Right lung (tissue), 5 donors: ENCODE data around the gene TNFRSF8. TPM values are rescaled to one million over a fixed set of nuclear protein-coding genes. Genes with fewer than 3 reads are reported as not detected.

ENCODE experiments used
- DNase-seq, 2 donors: peaks; one replicate each; pipeline ENCODE4 v3.0.0-alpha.2; 2013
- polyA plus RNA-seq, 5 donors: library from polyadenylated mRNA; unstranded; fragments of 120-200 nt; gene quantifications; one replicate each; pipeline versions ENCODE4 v1.2.1 to v1.2.3, GENCODE V29; 2013; ENCODE audit warnings: inconsistent platforms in 1 of 5, low replicate concordance in 1 of 5; ENCODE audit not compliant: insufficient read length in 5 of 5, insufficient read depth in 1 of 5

Gene TNFRSF8
- polyA plus RNA-seq, 5 donors = 0.15 to 0.35 (median 0.19) TPM

DNA sequence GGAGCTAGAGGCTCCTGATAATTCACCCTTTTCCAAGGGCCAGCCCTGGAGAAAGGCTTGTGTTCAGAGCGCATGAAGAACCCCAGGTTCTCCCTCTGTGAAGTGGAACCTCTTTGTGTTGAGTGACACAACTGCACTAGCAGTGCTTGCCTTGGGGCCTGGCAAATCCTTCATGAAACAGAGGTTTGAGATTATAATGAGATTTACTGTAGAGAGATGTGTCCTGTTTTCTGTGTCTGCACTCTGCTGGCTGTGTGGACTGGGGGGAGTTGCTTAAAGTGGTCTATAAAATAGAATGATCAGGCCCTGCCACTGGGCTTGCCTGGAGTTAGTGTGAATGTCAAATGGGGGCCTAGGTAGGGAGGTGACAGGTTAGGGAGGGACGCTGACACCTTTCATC lies 92.2 kb downstream of the TNFRSF8 start:
- DNase-seq = no peak

DNA sequence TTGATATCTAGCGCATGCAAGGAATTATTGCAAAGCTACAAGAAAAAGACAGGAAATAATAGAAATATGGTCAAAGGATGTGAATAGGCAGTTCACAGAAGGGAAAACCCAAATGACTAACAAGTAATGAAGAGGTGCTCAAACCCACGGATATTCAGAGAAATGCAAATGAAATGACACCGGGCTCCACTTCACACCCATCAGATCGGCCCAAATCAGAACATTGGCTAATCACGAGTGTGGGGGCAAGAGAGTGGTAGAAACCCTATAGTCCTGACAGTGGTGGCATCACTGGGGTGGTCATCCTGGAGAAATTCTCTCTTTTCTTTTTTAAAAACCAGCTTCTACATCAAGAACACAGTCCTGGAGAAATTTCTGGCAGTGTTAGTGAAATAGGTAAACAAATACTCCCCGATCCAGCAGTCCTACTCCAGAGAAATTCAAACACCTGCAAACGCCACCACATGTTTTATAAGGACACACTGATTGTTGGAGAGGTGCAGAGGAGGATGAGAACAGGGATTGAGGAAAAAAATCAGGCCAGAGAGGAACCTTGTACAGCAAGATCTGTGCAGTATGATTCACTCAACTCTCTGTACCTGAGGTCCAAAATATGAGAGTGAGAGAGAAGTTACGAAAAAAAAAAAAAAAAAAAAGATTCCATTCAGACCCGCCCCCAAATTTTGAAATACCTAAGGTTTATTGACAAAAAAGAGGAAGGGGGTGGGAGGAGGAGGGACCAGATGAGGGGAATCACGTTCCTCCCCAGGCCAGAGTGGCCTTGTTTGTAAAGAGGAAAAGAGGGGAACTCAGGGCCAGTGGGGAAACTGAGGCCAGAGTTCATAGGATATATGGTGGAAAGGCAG lies 94.5 kb downstream of the TNFRSF8 start:
- DNase-seq = no peak

DNA sequence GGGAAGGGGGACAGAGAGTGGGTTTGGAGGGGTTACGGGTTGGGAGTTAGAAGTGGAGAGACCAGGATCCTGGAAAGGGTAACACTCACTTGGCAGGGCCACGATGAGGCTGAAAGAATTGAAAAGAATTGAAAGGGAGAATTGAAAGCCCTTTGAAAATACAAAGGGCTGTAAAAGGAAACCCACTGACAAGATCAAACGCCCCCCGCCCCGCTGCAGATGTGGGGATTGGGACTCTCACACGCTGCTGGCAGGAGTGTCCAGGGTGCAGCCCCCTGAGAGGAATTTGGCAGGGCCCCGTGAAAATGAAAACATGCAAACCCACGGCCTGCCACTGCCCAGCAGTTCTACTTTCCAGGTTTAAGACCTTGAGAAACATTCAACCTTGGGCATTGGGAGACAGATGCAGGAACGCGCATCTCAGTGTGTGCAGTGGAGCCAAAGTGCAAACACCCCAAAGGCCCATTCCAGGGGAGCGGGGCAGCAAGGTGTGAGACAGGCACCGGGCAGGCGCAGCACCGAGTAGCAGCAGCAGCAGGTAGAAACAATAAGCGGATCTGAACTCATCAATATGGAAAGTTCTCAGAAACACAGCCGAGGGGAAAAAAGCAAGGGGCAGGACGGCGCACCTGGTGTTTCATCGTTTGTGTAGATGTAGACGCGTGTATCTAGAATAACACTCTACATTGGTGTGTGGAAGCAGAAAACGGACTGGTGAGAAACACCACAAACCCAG lies 95.4 kb downstream of the TNFRSF8 start:
- DNase-seq = no peak

DNA sequence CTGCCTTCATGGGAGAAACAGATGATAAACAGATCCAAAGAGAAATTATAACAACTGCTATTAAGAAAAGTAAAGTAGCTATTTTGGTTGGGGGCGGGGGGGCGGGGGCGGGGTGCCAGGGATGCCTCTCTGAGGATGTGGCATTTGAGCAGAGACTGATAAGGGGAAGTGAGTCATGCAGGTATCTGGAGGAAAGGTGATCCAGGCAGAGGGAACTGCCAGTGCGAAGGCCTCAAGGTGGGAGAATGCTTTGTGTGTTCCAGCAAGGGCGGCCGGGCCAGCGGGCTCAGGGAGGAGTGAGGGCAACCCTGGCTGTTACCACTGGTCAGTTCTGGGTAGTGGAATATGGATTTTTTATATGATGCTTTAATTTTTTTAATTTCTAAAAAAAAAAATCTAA lies 96.7 kb downstream of the TNFRSF8 start:
- DNase-seq = no peak

DNA sequence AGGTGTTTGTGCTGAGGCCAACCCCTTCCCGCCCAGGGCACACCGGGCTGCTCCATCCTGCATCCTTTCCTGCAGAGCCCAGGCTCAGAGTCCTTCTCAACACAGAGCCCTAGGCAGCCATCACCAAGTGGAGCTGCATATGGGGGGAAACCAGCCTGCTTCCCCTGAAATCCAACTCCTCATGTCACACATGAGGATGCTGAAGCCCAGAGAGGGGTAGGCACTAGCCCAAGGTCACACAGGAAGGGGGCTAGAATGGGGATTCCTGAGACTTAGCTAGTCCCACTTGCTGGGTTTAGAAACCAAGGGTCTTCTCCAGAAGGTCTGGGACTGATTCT lies 98.2 kb downstream of the TNFRSF8 start:
- no peak for DNase-seq

DNA sequence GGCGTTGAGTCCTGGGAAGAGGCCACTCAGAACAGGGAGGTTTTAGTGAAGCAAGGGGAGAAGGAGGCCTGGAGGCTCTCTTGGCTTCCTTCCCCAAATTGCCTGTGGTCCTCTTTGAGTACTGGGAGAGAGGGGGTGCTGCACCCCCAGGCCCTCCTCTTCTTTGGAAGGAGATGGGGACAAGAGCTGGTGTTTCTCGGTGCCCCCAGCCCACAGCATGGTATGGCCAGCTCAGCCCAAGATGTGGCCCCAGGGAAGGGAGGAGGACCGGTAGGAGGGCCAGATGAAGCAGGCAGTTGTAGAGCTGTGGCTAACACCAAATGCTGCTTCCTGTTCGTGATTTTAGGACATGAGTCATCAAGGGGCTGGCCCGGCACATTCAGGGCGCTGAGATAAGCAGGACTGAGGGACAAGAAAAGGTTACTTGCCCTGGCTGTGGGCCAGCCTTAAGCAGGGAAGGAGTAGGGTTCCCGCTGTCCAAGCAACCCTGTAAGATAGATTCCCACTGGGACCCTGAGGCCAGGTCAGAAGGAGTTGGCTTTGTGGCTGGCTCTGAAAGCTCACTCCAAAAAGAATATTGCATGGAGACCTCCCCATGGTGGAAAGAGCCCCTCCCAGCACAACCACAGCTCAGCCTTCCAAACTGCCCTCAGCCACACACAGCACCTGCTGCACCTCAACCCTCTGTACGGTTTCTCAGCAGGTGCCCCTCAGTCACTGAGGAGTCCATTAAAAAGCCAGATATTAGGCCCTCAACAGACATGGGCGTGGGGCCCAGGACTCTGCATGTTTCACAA lies 98.8 kb downstream of the TNFRSF8 start:
- no peak for DNase-seq

DNA sequence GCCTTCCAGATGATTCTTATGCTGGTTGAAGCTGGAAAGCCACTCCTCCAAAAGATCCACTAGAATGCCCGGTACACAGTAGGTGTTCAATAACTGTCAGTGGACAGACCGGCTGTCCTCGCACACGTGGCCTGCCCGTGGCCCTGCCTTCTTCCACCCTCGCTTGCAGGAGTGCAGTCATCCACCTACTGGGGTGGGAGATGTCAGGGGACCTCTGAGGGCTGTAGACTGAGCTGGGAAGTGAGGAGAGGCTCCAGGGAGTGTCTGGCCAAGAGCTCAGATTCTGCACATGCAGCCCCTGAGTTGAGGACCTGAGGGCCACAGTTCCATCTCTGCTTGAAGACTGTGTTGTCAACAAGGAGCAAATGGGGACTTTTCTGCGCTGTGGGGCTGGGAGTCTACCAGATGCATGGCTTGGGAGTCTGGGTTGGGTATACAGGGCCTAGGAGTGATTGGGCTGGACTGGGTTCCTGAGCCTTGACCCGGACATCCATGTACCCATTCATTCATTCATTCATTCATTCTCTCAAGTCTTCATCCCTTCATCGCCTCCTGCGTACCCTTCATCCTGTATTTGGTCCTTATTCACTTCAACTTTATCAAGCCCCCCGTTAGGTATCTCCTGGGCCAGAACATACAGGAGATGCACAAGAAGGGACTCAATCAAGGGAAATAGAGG lies 99.5 kb downstream of the TNFRSF8 start:
- no peak for DNase-seq

DNA sequence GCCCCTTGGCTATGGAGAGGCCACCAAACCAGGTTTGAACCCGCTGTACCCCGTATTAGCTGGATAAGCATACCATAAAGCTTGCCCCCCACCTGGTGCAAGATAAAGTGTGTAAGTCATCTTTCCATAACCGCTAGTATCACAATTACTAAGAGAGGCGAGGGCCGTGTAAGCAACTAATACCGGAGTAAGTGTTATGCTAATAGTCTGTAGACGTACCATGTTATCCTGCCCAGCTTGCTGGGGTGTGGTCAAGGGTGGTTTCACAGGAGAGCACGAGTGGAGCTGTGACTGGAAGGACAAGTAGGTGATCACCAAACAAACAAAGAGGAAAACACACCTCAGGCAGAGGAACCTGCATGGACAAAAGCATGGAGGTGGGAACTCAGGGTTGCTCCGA lies 100.1 kb downstream of the TNFRSF8 start:
- no peak for DNase-seq

DNA sequence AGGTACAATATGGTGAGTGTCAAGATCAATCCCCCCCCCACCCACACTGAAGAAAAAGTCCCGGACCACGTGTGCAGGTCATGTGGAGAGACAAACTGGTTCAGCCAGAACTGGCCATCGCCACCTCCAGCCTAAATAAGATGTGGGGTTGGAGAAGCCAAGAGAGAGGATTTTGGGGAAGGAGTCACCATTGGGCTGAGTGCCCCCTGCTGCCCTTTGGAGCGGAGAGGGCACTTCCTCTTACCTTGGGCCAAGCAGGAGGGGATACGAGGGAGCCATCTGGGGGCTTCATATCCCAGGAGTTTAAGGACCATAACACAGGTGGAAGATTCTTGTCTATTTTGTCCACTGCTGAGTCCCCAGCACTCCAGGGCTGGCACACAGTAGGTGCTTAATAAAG lies 101.1 kb downstream of the TNFRSF8 start:
- no peak for DNase-seq

DNA sequence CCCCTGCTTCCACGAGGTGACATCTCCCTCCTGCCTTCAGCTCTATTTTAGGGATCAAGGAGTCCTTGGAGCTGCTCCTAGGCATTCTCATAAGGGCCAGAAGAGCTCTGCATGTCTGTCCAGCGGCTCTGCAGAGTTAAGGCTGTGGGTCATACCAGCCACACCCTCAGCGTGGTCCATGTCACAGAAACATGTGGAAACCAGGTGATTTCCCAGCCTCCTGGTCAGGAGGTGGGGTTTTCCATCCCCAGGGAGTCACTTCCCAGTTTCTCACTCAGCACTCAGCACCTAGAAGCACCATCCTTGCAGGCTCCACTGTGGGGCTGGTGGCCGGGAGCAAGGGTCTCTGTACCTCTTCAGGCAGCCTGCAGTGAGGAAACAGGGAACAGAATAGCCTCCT lies 102.2 kb downstream of the TNFRSF8 start:
- DNase-seq = no peak

DNA sequence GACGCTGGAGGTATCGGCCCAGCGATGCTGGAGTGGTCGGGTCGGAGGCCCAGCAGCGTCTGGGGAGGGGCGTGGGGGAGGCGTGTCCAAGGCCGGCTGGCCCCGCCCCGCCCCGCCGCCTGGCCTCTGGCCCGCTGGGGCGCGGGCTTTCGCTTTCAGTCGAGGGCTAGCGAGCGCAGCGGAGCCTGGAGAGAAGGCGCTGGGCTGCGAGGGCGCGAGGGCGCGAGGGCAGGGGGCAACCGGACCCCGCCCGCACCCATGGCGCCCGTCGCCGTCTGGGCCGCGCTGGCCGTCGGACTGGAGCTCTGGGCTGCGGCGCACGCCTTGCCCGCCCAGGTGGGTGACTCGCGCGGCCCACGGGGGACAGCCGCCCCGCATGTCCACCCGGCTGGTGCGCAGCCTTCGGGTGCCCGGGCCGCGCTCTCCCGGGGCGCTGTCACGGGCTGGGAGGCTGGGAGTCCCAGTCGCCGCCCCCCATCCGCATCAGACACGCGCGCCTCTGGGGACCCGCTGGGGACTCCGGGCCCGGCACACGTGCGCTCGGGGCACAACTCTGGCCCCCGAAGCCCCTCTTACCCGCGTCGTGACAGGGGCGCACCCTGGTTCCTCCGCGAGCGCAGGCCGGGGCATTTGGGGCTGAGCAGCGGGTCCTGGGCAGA lies 103.9 kb downstream of the TNFRSF8 start, which contains the start of gene TNFRSF1B:
Gene TNFRSF1B (plus strand): TSS at position 158 of the 659 bp plus-strand sequence. CDS start 101 bp downstream, at position 259.
- DNase-seq = no peak

DNA sequence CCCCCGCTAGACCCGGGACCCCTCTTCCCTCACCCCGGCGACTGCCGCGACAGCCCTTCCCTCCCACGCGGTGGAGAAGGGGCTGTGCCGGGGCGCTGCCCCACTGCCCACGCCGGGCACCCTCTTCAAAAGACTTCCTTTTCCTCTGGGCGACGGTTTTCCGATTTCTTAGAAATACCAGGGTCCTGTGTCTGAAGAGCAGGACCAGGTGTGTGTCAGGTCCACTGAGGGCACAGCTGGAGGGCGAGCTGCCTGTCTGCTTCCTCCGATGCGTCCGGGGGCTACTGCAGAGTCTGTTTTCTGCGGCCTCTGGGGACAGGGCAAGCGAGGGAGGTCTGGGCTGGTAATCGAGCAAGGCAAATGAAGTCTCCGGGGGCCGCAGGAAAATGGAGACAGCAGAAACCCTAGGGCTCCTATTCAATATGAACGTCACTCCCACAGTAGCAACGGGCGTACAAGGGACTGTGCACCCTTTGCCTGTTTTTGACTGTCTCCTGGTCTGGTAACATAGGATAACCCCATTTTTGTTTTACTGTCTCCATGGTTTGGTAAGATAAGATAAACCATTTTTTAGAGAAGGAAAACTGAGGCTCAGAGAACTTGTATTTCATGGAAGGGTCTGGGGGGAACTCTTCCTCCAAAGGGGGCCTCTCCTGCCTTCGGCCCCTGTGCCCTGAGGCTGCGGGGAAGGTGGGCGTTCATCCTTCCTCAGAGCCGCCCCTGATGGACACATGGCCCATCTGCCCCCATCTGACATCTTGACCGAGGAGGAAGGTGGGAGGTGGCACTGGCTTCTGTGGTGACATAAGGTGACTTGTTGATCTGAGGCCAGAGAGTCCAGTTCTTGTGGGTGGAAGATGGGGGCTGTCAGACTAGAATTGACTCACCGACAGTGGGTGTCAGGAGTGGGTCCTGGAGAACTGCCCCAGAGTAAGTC lies 104.7 kb downstream of the TNFRSF8 start:
- no peak for DNase-seq

DNA sequence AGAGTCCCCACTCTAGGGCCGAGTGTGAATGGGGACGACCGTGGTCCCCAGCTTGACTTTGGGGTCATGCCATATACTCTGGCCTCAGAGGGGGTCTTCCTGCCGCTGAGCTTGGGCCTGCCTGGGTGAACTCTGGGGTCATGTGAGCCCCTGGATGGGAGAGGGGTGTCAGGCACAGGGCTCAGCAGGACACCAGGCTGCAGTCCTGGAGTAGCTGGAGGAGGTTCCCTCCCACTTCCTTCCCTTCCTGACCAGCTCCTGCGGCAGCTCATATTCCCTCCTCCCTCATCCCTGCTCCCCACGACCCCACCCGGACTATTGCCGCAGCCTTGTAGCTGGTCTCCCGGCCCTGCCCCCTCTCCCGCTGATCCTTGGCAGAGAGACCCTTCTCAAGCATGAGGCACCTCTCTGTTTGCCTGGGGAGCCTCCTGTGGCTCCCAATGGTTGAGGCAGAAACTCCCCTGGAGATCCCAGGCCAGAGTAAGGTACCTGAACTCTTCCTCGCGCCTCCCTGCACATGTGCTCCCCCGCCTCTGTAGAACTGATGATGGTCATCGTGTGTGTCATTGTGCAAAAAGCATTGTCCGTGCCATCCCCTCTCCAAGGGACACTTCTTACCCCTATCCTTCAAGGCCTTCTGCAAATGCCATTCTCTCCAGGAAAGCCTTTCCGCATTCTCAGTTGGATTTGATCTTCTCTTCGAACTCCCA lies 105.5 kb downstream of the TNFRSF8 start:
- DNase-seq = no peak

DNA sequence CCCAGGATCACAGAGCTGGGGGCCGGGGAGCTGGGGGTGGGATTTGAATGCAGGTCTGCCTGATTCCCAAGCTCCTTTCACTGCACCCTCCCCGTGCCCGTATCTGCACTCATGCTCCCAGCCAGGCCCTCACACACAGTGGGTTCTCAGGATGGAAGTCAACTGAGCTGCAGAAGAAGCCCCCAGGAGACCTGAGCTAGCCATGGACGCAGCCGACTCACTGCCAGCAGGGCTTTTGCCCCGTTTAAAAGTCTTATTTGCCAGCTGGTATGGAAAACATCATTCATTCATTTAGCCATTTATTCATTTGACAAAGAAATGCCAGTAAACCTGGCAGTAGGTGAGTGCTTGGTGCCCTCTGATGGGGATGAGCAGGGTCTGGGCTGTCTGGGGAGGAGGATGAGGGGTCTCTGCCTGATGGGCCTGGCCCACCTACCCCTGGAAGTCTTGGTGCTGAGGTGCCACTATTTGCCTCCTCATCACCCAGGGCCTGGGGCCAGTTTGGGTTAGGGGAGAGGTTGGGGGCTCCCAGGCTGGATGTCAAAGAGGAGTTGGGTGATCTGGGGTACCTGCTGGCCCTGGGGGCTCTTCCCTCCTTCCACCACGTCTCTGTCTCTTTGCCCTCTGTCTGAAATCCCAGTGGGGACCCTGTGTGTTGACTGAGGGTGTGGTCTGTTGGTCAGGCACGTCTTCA lies 106.5 kb downstream of the TNFRSF8 start:
- DNase-seq = no peak

DNA sequence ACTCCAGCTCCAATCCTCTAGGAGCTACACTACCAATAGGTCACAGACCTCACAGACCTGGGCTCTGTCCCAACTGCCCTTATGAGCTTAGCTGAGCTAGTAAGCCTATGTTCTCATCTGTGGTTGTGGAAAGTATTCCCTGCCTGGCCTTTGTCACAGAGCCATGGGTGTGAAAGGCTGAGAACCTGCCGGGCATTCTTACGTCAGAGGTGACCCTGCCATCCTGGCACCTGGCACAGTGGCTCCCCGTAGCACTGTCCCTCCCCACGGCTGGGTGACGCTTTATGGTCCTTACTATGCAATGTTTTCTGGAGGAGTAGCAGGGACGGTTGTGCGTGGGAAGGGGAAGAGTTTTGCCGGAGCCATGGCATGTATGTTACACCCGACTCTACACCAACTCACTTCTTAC lies 107.2 kb downstream of the TNFRSF8 start:
- no peak for DNase-seq

DNA sequence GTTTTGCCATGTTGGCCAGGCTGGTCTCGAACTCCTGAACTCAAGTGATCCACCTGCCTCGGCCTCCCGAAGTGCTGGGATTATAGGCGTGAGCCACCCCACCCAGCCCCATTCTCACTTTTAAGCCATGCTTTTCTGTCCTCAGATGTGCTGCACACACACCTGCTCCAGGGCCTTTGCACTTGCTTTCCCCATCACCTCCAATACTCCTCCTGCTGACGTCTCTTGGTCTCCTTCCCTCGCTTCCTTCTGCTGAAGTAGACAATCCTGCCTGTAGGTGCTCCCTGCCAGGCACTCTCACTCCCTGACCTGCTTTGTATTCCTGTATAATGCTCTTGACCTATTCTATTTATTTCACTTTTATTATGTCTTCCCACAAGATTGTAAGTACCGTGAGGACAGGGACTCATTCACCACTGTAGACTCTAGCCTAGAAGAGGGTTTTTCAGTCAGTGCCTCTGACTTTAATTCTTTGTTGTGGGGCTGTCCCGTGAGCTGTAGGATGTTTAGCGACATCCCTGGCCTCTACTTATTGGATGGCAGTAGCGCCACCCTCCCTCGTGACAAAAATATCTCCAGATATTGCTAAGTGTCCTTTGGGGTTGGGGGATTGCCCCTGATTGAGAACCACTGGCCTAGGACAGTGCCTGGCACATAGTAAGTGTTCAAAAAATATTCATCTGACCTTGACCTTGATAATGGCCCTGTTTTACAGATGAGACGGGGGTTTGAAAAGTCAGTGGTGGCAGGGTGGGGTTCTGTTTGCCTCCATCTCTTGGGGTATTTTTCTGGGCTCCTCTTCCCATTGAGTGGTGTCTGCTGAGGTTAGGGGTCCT lies 108.3 kb downstream of the TNFRSF8 start:
- DNase-seq = no peak

DNA sequence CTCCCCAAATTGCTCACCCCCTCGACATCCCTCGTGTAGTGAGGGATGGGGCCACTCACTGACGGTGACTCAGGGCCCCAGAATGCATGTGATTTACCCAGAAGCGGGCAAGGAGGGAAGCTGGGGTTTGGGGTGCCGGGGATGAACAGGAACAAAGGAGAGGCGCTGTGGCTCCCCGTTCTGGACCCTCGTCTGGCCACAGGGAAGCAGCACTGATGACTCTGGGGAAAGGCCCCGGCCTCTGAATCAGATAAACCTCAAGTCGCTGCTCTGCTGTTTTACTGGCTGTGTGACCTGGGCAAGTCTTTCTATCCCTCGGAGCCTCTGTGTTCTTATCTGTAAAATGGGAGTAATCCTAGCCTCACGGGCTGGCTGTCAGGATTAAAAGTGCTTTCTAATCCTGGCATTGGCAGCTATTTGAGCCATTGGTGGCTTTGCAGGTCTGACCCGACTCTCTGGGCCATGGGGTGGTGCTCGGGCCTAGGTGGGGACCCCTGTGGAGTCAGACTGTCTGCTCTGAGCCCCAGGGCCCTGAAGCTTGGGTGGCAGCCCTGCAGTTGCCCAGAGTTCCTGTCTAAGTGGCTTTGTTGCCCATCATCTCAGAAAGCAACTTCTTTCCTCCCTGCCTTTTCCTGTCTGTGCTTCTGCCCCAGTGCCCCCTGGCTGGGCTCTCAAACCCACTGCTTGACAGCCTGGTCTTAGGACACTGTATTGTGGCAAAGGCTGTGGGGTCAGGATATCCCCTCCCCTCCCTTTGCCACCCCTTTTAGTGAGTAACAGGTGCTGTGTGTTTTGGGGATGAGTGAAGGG lies 109.1 kb downstream of the TNFRSF8 start:
- no peak for DNase-seq
